HTERT RPE-1 (cell line): ENCODE results near the gene ZNF148.

ENCODE experiments used
- in situ Hi-C: fragments of 300-500 bp; cut with MboI; formaldehyde crosslinking; loops from 4 replicates; pipeline ENCODE4 v1.14.3; 2020; ENCODE audit warnings: low sequenced_read_pairs

ZNF148 gene

DNA sequence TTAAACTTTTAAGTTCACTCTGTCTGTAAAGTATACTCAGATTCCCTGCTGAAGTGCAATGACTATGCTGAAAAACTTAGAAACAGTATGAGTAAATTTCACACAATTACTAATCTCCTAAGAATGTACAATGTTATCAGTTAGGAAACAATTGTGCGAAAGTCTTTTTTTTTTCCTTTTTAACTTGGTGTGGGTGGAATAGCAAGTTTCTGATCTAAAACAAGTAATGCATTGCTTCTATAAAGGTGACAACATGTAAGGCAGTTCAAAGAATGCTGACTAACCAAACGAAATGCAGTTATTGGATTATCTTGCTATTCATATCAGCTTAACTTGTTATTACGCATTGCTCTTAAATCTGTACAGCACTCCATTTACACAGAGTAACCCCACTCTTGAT lies 143.2 kb downstream of the ZNF148 start:
- in situ Hi-C loops: no loop called here

DNA sequence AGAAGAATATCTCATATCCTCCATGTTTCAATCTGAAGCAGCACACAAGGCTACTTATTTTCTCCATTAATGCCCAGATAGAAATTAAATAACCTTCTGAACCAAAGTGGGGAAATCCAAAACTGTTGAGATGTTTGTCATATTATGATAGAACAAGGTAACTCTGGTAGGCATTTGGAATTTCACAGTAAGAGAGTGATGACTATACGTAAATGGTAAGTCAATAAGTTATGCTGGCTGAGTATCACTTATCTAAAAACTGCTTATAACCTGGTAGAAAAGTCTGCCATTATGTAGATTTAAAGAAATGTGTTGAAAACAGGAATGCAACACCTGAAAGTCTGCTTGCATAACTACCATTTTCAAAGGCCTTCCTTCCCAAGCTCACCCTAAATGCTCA lies 145.4 kb downstream of the ZNF148 start:
- in situ Hi-C loops: no loop called here

DNA sequence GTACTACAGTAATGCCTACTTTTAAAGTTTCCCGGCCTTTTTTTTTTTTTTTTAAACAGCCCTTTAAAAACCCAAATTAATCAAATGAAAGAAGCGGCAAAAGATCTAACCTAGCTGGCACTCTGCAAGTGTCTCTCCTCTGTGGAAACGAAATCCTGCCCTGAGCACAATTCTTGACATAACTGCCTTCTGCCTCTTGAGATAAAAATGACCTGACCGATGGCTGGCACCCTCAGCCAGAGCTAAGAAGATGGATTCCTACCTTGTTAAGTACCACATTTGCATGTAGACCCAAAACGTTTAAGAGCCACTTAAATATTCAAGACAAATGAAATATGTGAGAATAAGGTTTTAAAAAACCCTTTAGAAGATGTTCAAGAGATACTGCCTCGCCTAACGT lies 146.0 kb downstream of the ZNF148 start:
- in situ Hi-C loops: no loop called here

DNA sequence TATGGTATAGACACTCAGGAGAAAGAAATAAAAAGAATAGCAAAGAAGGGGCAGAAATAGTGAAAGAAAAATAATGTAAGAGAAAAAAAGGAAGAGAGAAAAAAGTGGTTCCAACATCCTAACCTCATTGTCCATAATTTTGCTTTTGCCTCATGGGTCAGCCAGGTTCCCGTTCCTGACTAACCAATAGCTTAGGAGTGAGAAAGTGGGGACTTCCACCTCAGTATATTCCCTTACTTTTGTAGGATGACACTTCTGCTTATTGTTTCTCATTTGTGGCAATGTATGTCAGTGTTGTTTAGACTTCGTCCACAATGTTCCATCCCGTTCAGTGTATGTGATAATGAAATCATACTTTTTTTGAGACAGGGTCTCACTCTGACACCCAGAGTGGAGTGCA lies 153.3 kb downstream of the ZNF148 start:
- in situ Hi-C loops: no loop called here

DNA sequence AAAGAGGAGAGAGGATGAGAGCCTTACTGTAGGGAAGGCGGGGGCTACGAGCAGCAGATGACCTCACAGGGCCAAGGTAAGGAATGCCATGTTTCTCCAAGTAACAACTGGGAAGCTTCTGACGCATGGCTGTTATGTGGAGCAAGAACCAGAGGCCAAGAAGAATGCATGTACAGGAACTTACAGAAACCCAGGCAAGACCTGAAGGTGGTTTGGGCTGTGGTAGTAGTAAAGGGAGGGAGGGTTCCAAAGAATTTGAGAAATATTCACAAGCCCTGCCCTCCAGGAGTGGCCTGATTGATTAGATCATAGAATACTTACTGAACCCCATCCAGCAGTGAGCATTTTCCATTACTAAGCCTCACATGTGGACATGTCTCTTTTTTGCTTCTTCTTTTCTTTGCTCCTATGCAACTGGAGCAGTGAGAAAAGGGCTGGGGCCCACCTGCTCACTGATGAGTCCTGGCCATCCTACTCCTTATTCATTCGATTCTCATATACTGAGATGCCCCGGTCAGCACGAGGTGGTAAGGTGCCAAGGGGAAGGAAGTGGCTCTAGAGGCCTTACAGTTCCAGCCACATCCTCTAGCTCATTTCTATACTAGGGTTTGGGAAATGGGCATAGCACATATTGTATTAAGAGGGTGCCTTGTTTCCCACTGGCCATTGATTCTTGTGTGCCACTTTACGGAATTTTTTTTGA lies 154.2 kb downstream of the ZNF148 start:
- in situ Hi-C loops: no loop called here

- in situ Hi-C loops: no loop called here
These were observed 154.9 kb downstream of the ZNF148 start for GRCh38 chr3:125220183-125220582.

GRCh38 chr3:125219261-125219701 lies 155.8 kb downstream of the ZNF148 start:
- in situ Hi-C loops: no loop called here

GRCh38 chr3:125214738-125215137 lies 160.4 kb downstream of the ZNF148 start:
- in situ Hi-C loops: no loop called here

GRCh38 chr3:125213946-125214542 lies 161.1 kb downstream of the ZNF148 start:
- in situ Hi-C loops: no loop called here

- in situ Hi-C loops: no loop called here
These were observed 161.8 kb downstream of the ZNF148 start for GRCh38 chr3:125213364-125213755.

- in situ Hi-C loops: no loop called here
These were observed 162.4 kb downstream of the ZNF148 start, which contains the start of gene SLC12A8 for GRCh38 chr3:125212509-125213363. Gene SLC12A8, minus strand, starts transcription at chr3:125212748. Its CDS starts 1,399 bp downstream, at chr3:125211349.

GRCh38 chr3:125212091-125212508 lies 163.0 kb downstream of the ZNF148 start:
- in situ Hi-C loops: no loop called here

GRCh38 chr3:125211523-125212090 lies 163.5 kb downstream of the ZNF148 start:
- in situ Hi-C loops: no loop called here

DNA sequence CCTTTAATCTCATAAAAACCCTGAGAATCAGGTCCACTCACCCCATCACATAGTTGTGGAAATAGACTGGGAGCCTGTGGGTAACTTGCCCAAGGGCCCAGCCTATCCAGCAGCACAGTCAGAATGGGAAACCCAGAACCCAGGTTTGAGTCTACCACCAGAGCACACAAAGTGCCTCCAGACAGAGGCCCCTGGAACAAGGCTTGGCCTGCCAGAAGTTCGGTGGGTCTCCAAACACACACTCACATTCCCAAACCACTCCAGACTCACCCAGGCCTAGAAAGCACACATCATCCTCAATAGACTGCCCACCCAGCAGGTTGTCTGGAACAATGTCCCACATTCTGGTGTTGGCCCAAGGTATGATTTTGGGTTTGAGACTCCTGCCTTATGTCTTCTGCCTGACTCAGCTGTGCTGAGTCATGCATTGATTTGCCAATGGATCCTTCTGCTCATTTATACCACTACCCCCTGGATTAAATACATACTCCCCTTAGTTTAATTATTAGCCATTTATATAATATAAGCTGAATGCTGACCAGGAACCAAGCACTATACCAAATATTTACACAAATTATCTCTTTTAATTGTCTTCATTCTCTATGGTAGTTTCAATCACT lies 167.1 kb downstream of the ZNF148 start:
- in situ Hi-C loops: no loop called here

DNA sequence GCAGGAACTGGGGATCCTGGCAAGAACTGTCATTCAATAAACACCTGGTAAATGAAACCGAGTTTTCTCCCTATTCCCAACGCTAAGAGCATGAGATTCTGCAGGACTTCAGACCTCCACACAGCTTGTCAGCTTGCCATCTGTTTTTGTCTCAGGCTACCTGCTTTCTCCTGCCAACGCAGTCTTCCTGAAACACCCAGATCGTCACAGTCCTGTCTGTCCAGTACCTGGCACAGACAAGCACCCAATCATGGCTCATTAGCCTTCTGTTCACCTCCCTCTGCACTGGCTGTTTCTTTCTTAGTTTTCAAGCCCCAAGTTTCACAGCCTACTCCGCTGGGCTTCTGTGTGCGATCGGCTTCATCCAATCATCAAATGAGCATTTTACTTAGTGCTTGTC lies 167.6 kb downstream of the ZNF148 start:
- in situ Hi-C loops: no loop called here

DNA sequence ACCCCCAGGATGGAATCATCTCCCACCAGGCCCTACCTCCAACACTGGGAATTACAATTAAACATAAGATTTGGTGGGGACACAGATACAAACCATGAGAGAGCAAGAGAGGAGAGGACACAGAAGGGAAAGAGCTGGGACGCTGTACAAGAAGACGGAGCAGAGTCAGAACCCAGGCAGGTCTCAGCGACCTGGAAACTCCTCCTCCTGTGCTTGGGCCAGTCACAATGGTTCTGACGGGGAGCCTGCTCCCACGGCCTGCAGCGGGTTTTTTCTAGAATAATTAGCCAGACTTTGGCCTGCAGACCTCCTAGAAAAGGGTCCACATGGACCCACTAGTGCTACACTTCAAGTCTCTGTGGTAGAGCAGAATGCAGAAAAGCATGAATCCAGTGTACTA lies 168.2 kb downstream of the ZNF148 start:
- in situ Hi-C loops: no loop called here

DNA sequence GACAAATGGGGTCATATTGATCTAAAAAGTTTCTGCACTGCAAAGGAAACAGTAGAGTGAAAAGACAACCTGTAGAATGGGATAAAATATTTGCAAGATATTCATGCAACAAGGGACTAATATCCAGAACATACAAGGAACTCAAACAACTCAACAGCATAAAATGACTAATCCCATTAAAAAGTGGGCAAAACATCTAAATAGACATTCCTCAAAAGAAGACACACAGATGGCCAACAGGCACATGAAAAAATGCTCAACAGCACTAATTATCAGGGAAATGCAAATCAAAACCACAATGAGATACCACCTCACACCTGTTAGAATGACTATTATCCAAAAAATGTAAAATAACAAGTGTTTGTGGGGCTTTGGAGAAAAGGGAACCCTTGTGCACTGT lies 171.4 kb downstream of the ZNF148 start:
- in situ Hi-C loops: no loop called here

DNA sequence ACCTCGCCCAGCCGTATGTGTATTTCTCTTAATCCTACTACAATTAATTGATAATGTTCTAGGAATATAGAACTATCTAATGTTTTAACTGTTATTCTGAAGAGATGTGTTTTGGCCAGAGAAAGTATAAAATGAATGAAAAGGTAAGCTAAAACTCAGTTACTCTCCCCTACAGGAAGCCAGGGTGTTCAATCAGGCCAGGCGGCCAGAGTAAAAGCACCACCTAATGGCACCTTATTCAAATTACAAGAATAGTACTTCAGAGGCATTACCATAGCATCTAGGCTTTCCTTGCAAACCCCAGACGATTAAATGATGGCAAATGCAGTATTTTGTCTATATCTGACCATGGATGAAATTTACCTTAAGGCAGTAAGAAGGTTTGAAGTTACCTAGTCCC lies 172.9 kb downstream of the ZNF148 start:
- in situ Hi-C loops: no loop called here

DNA sequence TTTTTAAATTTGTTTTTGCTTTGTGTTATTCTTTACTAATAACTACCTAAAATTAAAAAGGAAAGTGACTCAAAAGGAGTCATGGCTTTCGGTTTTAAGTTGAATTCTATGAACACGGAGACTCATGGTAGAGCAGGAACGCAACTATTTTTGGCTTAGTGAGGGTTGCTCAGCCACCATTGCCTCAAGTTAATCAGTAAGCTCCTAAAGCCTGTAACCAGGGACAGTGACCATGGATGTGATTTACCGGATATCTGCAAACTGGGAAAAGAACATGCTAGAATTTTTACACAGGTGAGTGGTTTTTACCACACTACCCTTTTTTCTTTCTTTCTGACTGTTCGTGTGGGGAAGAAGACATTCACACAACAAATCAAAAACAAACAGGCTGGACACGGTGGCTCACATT lies 174.4 kb downstream of the ZNF148 start:
- in situ Hi-C loops: no loop called here

GRCh38 chr3:125194849-125195601 lies 180.1 kb downstream of the ZNF148 start:
- in situ Hi-C loops: no loop called here
